HT-29 (cell line): ENCODE results near the gene SCRG1. TPM values are rescaled to one million over a fixed set of nuclear protein-coding genes. Genes with fewer than 3 reads are reported as not detected.

ENCODE experiments used
- DNase-seq: peaks from one replicate; pipeline ENCODE4 v3.0.0-alpha.2; 2015; ENCODE audit warnings: low spot score
- total RNA-seq: library from RNA; depleted of rRNA; stranded (reverse); fragments of >200 nt; shearing (Covaris generic); gene quantifications from 2 replicates; pipeline ENCODE4 v1.2.3, GENCODE V29; 2014; rRNA removed

The SCRG1 gene
- not detected in 2 replicates for total RNA-seq

DNA sequence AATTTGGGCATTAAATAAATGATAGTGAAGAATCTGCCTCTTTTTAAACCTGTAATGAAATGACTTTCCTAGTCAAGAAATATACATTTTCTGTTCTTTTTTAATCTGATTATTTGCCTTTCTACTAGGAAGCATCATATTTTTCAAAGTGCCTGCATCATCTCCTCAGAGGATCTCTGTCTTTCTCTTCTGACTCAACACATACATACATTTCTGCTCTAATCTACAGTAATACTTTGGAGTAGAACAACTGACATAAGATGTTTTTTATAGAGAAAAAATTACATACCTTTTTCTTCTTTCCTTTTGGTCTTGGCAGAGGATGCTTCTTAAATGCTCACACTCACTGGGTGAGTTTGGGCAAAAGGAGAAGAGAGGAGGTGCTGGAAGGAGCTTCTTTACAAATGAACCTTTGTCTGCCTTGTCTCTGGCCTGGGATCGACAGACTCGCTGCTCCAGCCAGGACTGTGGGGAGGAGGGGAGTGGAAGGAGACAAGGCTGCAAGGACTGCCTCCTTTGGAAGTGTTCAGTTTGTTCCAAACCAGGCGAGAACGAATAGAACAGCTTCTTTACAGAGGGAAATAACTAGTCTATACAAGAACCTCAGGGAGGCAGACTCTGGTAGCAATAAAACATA lies at the start of gene SCRG1:
TSS of gene SCRG1 (minus strand) at position 338 of the 637 bp plus-strand sequence. CDS start 7,702 bp downstream, outside the sequence.
- DNase-seq = no peak

DNA sequence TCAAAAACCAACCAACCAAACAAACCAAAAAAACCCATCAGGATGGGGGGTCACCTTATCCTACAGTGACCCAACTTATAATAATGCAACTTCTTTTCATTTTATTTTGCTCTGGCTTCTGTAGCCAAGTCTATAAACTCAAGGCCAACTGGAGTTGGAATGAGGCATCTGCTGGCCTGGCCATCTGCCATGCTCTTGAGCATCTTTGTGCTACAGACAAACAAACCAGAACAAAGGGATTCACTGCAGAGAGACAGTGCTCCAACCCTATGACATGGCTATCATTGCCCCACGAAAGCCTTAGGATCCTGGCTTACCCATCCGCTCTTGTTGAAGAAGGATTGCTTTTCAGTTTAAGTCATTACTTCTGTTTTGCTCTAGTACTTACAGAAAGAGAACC lies 49.2 kb upstream of the SCRG1 start:
- DNase-seq = no peak

DNA sequence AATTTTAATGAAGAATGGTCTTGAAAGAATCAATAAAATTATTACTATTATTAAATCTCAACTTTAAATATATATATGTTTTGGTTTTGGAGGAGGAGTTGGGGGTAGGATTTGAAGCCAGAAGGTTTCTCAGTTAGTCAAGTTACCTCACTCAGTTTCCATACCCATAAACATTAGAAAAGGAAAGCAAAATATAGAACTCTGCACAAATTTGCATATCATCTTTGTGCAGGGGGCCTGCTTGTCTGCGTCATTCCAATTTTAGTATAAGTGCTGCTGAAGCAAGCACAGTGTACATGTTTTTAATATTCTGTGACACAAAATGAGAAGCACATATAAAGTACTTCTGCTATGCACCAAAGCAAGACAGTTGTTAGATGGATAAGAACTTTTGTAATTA lies 47.5 kb upstream of the SCRG1 start:
- DNase-seq = no peak

DNA sequence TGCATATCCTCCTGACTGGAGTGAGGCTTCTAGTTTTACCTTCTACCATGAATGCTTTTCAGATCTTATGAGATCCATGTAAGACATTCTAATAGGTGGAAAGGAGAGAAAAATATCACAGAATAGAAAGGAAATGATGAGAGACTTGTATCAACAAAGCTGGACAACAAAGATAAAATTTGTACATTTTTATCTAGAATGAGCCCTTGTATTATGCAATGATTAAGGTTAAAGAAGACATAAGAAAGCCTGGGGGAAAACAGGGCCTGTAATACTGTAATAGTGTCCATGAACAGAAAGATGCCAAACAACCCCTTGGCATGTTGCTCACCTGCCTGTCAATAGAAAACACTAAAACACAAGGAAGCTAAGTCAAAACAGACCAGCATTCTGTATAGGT lies 44.2 kb upstream of the SCRG1 start:
- no peak for DNase-seq

DNA sequence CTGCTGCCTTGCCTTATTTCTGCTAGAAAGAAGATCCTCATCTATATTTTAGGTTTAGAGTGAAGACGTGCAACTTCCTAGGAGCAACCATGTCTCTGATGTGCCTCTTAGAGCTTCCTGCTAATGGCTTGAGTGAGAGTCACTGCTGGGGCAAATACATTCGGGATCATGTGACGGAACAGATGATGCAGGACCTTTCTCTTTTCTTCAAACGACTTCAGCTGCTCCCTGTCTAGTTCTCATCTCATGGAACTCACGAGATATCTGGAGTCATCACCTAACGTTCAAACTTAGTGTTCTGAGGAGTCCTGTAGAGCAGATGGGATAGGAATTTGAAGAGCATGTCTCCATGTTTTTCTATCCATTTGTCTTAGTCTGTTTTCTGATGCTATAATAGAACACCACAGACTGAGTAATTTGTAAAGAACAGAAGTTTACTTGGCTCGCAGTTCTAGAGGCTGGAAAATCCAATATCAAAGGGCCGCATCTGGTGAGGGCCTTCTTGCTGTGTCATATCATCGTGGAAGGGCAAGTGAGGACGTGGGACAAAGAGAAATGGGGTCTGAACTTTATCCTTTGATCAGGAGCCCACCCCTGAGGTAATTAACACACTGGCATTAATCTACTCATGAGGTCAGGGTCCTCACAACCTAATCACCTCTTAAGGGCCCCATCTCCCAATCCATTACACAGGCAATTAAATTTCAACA lies 43.5 kb upstream of the SCRG1 start:
- no peak for DNase-seq

DNA sequence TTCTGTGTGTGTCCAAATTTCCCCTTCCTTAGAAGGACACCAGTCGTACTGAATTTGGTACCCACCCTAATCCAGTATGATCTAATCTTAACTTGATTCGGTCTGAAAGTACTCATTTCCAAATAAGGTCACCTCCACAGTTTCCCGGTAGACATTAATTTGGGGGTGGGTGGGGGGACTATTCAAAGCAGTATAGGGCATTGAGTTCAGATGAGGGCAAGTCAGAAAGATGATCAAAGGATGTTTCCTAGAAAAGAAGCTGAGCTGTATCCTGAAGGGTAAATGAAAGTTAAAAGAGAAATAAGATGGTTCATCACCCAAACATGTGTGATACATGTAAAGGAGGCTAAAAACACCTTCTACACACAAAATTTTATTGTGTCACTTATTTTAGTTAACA lies 42.0 kb upstream of the SCRG1 start:
- DNase-seq = no peak

DNA sequence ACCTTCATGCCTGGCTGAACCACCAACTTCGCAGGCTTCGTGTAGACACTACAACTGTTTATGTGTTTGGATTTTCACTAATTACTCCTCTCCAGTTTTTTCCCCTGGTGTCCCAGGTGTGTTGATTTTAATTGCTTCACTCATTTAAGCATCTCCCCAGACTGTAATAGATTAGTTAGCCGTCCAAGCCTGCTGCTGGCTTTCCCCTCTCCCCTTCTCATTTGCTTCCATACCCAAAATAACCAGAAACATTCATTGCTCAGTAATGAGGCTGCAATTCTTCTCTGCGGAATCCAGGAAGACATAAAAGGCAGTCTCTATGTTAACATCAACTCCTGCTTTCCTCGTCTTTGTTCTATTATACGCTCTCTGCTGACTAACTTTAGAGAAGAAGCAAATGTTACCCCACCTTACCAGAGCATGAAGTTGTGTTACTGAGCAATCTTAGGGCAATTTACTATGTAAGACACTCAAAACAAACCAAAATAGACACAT lies 37.9 kb upstream of the SCRG1 start:
- no peak for DNase-seq

DNA sequence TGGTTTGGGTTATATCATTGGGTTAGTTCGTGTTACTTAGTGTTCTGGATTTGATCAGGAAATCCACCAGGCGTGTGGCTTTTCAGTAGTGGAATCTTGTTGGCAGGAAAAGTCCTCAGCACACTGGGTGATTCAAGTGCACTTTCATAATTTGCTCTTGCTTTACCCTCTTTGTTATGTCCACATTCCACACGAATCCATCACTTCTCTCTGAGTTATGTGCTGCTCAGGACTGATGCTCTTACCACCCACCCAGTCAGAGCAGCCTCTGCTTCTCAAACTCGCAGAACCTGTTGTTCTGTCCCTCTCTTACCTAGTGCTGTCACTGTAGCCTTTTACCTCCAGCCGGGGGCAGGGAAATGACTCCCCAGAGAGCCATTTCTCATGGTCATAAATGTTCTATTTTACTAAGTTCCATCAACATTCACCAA lies 37.2 kb upstream of the SCRG1 start:
- DNase-seq = peak; percentile 51

DNA sequence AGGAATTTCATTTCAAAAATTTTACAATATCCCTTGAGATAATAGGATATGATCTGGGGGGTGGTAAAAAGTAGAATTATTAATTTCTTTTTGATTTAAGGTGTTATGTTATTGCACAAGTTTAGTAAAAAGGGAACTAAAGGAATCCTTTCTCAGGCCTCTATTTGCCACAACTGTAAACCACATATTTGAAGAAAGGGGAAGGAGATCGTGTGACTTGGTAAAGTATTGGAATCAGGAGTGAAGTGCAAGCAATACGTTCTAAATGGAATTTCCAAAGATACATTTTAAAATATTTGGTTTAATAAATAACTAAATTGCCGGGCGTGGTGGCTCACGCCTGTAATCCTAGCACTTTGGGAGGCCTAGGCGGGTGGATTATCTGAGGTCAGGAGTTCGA lies 35.3 kb upstream of the SCRG1 start:
- no peak for DNase-seq

DNA sequence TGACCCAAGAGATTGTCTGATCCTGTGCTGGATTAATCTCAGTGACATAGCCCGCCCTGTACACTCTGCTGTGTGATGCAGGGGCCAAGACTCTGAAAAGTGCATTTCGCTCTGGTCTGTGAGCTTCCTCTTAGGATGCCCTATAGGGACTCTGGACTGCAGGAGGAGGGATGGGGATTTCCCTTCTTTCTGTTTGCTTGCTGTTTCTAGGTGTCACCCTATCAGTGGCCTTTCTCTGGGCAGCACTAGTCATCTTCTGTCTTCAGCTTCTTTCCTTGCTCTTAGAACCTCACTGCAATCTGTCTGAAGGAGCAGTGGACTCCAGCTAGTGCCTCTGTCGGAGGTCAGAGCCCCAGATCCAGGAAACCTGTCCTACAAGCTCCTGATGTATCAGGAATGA lies 34.5 kb upstream of the SCRG1 start:
- no peak for DNase-seq

DNA sequence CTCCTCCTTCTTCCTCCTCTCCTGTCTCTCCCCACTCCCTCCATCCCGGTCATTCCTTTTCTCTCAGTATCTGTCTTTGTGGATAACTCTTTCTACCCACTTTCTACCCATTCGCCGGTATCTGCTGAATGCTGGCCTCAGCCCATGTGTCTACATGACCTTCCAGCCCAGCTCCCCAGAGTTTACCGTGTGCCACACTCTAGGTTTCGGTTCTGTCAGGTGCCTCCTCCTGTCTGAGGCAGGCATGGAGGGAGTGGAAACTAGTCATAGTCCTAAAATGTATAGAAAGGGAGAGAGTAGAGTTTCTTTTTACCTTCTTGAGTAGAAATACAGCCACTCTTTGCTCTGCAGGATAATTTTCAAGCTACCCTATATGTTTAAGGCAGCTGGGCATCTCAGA lies 33.5 kb upstream of the SCRG1 start:
- no peak for DNase-seq

DNA sequence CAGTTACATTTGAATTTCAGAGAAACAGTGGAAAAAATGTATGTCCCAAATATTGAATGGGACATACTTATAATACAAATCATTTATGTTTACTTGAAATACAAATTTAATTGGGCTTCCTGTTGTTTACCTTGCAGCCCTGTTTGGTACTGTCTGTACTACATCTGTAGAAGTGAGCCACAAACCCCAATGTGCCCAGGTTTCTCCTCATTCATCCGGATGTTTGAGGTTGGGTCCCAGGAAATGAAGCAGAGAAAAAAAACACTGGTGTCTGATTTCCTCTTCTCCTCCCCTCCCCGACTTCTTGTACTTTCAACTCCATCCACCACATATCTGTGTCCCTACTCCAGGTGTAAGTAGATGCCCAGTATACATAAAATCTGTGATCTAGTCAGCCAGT lies 27.1 kb upstream of the SCRG1 start:
- no peak for DNase-seq

DNA sequence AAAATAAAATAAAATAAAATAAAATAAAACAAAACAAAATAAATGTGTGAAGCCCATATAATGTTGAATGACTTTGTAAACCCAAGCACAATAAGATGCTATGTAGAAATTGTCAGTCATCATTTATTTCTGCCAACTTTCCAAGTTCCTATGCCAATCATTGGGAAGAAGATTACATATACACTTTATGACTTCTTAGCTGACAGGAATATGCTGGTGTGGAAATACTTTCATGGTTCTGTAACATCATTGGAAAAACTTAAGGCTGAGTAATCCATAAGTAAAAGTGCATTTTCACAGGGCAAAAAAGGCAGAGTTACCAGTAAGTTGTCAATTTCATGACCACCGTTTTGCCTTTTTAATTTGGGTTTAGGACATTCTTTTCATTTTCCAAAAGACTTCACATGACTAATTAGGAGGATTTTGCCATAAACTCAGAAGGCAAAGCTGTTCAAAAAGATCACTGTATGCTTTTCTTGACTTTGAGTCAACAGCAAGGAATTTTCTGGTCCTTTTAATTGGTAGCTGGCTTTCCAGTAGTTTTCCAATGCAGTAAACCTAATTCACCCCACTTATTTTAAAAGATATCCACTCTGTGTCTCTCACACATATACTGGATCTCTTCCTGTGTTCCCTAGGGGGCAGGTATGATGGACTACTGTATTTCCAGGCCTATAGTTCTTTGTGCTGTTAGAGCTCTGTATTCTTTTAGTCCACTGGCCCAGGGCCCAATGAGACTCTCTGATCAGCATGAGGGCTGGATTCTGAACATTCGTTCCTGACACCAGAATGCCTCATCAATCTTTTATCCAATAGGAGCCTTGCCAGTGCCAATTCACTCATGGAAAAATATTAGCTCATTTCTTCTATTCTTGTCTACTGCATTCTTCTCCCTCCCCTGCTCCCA lies 26.2 kb upstream of the SCRG1 start:
- DNase-seq = no peak

DNA sequence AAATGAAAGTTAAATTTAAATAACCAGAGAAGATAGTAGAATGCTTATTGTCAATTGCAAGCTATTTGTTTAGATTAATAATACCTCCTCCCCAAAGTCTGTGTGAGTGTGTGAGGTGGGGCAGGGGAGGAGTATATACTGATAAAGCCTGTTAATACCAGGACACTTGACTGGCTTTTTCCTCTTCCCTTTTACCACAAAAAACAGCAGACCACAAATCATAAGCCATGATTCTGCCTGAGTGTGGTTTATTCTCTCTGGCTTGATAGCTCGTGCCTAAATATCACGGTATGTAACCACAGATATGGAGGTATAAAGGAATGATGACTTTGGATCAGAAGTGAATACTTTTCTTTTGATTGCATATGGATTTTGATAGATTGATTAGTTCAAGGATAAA lies 21.9 kb upstream of the SCRG1 start:
- DNase-seq = no peak

DNA sequence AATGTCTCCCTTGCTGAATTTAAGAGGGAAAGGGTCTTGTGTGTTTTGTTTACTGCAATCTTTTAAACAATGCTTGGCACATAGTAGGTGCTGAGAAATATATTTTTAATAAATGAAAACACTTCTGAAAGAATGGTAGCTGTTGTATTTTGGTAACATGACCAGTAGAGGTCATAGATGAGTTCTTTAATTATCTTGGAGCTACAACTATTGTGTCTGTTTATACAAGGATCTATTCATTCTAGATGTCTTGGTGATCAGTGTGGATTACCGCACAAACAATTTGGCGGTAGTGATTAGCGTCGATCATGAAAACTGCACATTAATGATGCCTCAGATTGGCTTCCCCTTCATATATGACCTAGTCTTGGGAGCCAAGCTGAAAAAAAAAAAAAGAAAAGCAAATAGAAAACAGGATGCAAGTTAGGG lies 21.4 kb upstream of the SCRG1 start:
- DNase-seq = peak; percentile 38

DNA sequence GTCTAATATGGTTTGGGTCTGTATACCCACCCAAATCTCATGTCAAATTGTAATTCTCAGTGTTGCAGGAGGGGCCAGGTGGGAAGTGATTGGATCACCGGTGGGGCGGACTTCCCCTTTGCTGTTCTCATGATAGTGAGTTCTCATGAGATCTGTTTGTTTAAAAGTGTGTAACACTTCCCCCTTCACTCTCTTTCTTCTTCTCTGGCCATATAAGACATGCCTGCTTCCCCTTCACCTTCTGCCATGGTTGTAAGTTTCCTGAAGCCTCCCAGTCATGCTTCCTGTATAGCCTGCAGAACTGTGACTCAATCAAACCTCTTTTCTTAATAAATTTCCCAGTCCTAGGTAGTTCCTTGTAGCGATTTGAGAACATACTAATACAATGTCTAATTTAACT lies 19.7 kb upstream of the SCRG1 start:
- no peak for DNase-seq

DNA sequence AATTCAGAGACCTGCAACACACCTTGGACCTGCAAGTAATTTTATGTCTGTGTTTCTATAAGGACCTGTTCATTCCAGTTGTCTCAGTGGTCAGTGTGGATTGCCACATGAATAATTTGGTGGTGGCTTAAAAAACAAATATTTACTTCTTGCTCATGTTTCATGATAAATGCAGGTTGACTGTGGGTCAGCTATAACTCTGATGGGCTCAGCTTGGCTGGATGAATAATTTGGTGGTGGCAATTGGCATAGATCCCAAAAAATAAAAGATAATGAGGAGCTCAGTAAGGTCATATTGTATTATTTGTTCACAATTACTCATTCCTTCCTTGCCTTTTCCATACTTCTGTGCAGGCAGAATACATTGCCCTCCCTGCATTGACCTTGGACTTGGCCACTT lies 18.9 kb upstream of the SCRG1 start:
- DNase-seq = no peak

DNA sequence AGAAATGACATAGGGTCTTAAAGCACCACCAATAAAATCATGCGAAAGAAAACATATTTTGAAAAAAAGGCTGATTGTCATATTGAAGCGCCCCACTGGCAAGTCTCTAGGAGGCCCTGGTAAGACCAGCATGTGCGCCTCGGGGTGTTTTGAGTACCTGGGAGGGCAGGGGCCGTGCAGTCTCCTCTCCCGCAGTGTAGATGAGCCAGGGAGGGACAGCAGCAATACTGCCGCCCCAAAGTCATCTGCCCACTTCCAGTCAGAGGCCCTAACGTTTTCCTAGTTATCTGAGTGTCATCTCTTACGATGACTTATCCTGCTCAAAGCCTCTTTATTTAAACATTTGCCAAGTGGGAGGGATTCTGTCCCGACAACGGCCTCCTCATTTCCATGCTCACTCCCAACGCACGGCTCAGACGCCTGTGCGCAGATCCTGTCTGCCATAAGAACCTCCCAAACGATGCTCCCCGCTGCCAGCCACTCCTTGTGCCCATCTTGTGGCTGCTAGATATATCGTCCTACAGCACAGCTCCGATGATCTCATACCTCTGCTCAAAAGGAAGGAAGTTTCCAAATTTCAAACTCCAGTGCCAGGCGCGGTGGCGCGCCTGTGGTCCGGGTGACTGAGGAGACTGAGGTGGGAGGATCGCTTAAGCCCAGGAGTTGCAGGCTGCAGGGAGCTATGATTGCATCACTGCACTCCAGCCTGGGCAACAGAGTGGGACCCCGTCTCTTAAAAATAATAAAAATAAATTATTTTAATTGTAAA lies 17.2 kb upstream of the SCRG1 start:
- no peak for DNase-seq

DNA sequence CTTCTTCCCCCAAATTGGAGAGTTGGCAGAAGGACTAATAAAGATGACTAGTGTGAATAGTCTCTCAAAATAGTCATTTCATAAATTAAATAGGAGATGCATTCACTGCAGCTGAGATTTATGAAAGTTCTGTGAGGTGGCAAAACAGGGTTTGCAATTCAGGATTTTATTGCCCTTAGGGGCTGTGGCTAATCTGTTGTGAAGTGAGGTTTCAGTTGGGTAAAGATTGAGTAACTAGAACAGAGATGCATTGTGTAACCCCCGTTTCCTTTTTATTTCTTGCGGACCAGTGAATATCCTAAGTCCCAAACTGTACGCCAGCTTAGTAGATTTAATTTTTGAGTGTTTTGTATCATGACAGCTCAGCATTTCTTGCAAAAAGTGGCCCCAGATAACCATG lies 16.2 kb upstream of the SCRG1 start:
- DNase-seq = no peak

DNA sequence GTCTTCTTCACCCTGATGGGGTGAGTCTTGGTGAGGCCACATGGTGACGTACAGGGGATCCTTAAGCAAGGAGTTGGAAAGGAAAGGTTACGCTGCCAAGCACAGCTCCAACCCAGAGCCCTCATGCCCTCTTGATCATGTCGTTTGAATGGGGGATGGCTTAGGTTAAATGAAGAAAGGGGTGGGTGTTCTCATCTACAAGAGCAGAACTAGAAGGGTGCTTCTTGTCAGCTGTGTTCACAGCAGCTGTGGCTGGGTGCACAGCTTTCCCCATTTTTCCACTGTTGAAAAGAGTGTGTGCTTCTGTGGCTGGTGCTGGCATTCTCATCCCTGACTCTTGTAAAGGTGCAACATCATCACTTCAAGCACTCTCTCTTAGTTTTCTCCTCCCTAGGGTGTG lies 15.5 kb upstream of the SCRG1 start:
- DNase-seq = no peak

DNA sequence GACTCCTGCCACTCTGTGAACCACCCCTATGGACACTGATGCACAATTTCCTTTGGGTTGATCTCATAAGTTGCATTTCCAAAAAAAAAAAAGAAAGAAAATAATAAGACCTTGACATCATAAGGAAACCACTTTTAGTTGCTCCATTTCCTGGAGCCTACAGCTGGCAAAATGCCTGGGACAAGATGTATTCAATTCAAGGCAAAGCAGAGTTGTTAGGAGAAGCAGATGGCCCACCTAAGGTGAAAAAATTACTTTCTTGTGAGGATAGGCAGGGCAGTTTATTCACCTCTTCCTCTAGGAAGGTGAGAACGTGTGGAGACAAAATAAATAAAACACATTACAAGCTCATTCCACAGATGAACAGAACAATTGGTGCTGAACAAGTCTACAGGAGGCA lies 14.1 kb upstream of the SCRG1 start:
- DNase-seq = no peak
